ENCODE results near the gene HNF4A. TPM values are rescaled to one million over a fixed set of nuclear protein-coding genes. Genes with fewer than 3 reads are reported as not detected.

HNF4A gene
- total and polyA plus RNA-seq, 2 of the 13 experiments (the other 11 are each of a cell fraction or from before 2014, with no cell fraction given), result 80.9 to 169 TPM

DNA sequence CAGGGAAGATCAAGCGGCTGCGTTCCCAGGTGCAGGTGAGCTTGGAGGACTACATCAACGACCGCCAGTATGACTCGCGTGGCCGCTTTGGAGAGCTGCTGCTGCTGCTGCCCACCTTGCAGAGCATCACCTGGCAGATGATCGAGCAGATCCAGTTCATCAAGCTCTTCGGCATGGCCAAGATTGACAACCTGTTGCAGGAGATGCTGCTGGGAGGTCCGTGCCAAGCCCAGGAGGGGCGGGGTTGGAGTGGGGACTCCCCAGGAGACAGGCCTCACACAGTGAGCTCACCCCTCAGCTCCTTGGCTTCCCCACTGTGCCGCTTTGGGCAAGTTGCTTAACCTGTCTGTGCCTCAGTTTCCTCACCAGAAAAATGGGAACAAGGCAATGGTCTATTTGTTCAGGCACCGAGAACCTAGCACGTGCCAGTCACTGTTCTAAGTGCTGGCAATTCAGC lies 68.6 kb downstream of the HNF4A start (continued):
- TF ChIP-seq MYC (CRISPR knock-in tag; IDR thresholded peaks at IDR 0.05; ENCODE audit: borderline replicate concordance) (peak; percentile 23; the same call in 1 of the 2 replicates), TEAD3 (CRISPR knock-in tag; optimal IDR thresholded peaks at IDR 0.05; ENCODE audit: borderline replicate concordance) (peak; percentile 13), TAF1 (CRISPR knock-in tag; IDR thresholded peaks at IDR 0.05) (no peak), MAFG (CRISPR knock-in tag; IDR thresholded peaks at IDR 0.05) (no peak), ZNF720 (CRISPR knock-in tag; IDR thresholded peaks at IDR 0.05) (0 out of 2 replicates have a peak, but pooled peaks have one; percentile 62), ZNF75D (CRISPR knock-in tag; IDR thresholded peaks at IDR 0.05; ENCODE audit: borderline replicate concordance) (no peak), CENPX (CRISPR knock-in tag; IDR thresholded peaks at IDR 0.05) (no peak), ZNF629 (CRISPR knock-in tag; conservative IDR thresholded peaks at IDR 0.05) (peak; percentile 88), ZNF7 (CRISPR knock-in tag; IDR thresholded peaks at IDR 0.05) (0 out of 2 replicates have a peak, but pooled peaks have one; percentile 14), SIN3B (IDR thresholded peaks at IDR 0.05; ENCODE audit: low read length) (no peak), ZNF761 (CRISPR knock-in tag; conservative IDR thresholded peaks at IDR 0.05) (no peak), SALL2 (CRISPR knock-in tag; IDR thresholded peaks at IDR 0.05) (no peak), ZNF124 (CRISPR knock-in tag; IDR thresholded peaks at IDR 0.05) (no peak), ZNF354B (CRISPR knock-in tag; IDR thresholded peaks at IDR 0.05) (no peak), ZBTB7A (CRISPR knock-in tag; IDR thresholded peaks at IDR 0.05) (no peak), ARHGAP35 (CRISPR knock-in tag; IDR thresholded peaks at IDR 0.05; ENCODE audit: borderline replicate concordance) (0 out of 2 replicates have a peak, but pooled peaks have one; percentile 56), ZNF678 (CRISPR knock-in tag; IDR thresholded peaks at IDR 0.05) (no peak), FOXK2 (IDR thresholded peaks at IDR 0.05) (no peak)
- TF ChIP-seq, protein P1, sequence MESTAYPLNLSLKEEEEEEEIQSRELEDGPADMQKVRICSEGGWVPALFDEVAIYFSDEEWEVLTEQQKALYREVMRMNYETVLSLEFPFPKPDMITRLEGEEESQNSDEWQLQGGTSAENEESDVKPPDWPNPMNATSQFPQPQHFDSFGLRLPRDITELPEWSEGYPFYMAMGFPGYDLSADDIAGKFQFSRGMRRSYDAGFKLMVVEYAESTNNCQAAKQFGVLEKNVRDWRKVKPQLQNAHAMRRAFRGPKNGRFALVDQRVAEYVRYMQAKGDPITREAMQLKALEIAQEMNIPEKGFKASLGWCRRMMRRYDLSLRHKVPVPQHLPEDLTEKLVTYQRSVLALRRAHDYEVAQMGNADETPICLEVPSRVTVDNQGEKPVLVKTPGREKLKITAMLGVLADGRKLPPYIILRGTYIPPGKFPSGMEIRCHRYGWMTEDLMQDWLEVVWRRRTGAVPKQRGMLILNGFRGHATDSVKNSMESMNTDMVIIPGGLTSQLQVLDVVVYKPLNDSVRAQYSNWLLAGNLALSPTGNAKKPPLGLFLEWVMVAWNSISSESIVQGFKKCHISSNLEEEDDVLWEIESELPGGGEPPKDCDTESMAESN (CRISPR knock-in tag; conservative IDR thresholded peaks at IDR 0.05), result no peak
- TF ChIP-seq, protein P2, sequence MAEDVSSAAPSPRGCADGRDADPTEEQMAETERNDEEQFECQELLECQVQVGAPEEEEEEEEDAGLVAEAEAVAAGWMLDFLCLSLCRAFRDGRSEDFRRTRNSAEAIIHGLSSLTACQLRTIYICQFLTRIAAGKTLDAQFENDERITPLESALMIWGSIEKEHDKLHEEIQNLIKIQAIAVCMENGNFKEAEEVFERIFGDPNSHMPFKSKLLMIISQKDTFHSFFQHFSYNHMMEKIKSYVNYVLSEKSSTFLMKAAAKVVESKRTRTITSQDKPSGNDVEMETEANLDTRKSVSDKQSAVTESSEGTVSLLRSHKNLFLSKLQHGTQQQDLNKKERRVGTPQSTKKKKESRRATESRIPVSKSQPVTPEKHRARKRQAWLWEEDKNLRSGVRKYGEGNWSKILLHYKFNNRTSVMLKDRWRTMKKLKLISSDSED (CRISPR knock-in tag; IDR thresholded peaks at IDR 0.05), result no peak
- TF ChIP-seq, protein P3, sequence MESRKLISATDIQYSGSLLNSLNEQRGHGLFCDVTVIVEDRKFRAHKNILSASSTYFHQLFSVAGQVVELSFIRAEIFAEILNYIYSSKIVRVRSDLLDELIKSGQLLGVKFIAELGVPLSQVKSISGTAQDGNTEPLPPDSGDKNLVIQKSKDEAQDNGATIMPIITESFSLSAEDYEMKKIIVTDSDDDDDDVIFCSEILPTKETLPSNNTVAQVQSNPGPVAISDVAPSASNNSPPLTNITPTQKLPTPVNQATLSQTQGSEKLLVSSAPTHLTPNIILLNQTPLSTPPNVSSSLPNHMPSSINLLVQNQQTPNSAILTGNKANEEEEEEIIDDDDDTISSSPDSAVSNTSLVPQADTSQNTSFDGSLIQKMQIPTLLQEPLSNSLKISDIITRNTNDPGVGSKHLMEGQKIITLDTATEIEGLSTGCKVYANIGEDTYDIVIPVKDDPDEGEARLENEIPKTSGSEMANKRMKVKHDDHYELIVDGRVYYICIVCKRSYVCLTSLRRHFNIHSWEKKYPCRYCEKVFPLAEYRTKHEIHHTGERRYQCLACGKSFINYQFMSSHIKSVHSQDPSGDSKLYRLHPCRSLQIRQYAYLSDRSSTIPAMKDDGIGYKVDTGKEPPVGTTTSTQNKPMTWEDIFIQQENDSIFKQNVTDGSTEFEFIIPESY (CRISPR knock-in tag; IDR thresholded peaks at IDR 0.05), result peak; percentile 64; the same call in 1 of the 2 replicates
- TF ChIP-seq, protein P4, sequence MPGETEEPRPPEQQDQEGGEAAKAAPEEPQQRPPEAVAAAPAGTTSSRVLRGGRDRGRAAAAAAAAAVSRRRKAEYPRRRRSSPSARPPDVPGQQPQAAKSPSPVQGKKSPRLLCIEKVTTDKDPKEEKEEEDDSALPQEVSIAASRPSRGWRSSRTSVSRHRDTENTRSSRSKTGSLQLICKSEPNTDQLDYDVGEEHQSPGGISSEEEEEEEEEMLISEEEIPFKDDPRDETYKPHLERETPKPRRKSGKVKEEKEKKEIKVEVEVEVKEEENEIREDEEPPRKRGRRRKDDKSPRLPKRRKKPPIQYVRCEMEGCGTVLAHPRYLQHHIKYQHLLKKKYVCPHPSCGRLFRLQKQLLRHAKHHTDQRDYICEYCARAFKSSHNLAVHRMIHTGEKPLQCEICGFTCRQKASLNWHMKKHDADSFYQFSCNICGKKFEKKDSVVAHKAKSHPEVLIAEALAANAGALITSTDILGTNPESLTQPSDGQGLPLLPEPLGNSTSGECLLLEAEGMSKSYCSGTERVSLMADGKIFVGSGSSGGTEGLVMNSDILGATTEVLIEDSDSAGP (CRISPR knock-in tag; IDR thresholded peaks at IDR 0.05; ENCODE audit: borderline replicate concordance), result peak; percentile 38; the same call in 1 of the 2 replicates
- TF ChIP-seq, protein P5, sequence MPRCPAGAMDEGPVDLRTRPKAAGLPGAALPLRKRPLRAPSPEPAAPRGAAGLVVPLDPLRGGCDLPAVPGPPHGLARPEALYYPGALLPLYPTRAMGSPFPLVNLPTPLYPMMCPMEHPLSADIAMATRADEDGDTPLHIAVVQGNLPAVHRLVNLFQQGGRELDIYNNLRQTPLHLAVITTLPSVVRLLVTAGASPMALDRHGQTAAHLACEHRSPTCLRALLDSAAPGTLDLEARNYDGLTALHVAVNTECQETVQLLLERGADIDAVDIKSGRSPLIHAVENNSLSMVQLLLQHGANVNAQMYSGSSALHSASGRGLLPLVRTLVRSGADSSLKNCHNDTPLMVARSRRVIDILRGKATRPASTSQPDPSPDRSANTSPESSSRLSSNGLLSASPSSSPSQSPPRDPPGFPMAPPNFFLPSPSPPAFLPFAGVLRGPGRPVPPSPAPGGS (CRISPR knock-in tag; IDR thresholded peaks at IDR 0.05), result no peak
